Lung (tissue), 12 donors: ENCODE measurements around the gene SPATA12. TPM values are rescaled to one million over a fixed set of nuclear protein-coding genes. Genes with fewer than 3 reads are reported as not detected.
A peak's percentile ranks its signal among the peaks of the same experiment; 100 is the strongest.

Experiments used
- ATAC-seq: fragments of 200-7000 bp; cut with Tn5 transposase; one replicate; pipeline ENCODE4 v1.9.1; 2020; ENCODE audit warnings: moderate number of reproducible peaks; ENCODE audit not compliant: insufficient read depth, low FRiP score
- DNase-seq, 3 donors: peaks; one replicate each; pipeline ENCODE4 v3.0.0-alpha.2; 2013 to 2017
- H3K27ac ChIP-seq, 2 donors: one replicate each; pipeline ENCODE4 v1.5.1; 2013; ENCODE audit warnings: mild to moderate bottlenecking in 2 of 2, moderate library complexity in 2 of 2, control low read depth in 1 of 2, inconsistent platforms in 1 of 2, low read depth in 1 of 2, low read length in 1 of 2
- H3K27me3 ChIP-seq, 3 donors: one replicate each; pipeline ENCODE4 v1.5.1; 2013; ENCODE audit warnings: low read length in 2 of 3; ENCODE audit not compliant: control insufficient read depth in 3 of 3, insufficient read depth in 3 of 3
- H3K36me3 ChIP-seq, 4 donors: one replicate each; pipeline ENCODE4 v1.5.1; 2013; ENCODE audit warnings: low read length in 4 of 4, mild to moderate bottlenecking in 1 of 4, moderate library complexity in 1 of 4; ENCODE audit not compliant: control insufficient read depth in 4 of 4, insufficient read depth in 4 of 4
- H3K4me1 ChIP-seq, 5 donors: one replicate each; pipeline ENCODE4 v1.5.1; 2013; ENCODE audit warnings: low read length in 5 of 5, mild to moderate bottlenecking in 2 of 5, moderate library complexity in 1 of 5; ENCODE audit not compliant: control insufficient read depth in 5 of 5, insufficient read depth in 5 of 5
- H3K4me3 ChIP-seq: one replicate; pipeline ENCODE4 v1.5.1; 2013; ENCODE audit warnings: mild to moderate bottlenecking, control low read depth, moderate library complexity
- H3K9ac ChIP-seq, 2 donors: one replicate each; pipeline ENCODE4 v1.5.1; 2013; ENCODE audit warnings: low read length in 2 of 2, control low read depth in 1 of 2; ENCODE audit not compliant: insufficient read depth in 1 of 2
- H3K9me3 ChIP-seq, 4 donors: one replicate each; pipeline ENCODE4 v1.5.1; 2013; ENCODE audit warnings: low read length in 3 of 4, mild to moderate bottlenecking in 1 of 4, moderate library complexity in 1 of 4; ENCODE audit not compliant: control insufficient read depth in 4 of 4, insufficient read depth in 3 of 4
- CTCF ChIP-seq: IDR thresholded peaks from 2 replicates; pipeline ENCODE4 v1.5.1; 2012; ENCODE audit warnings: mild to moderate bottlenecking; ENCODE audit errors: control extremely low read depth, extremely low read depth
- WGBS, 2 donors: extraction: QIAGEN DNeasy Blood & Tissue Kit; methylation state at CpG; one replicate each; pipeline ENCODE4 v1.1.7; 2013; 5-methylcytosine and 5-hydroxymethylcytosine counted together
- polyA plus RNA-seq, 2 donors: library from polyadenylated mRNA; stranded (reverse); fragments of 200-250 nt; gene quantifications; one replicate each; pipeline ENCODE4 v1.2.1, GENCODE V29; 2013
- total RNA-seq, 2 donors: library from RNA; depleted of rRNA in 1 of 2; stranded (reverse); fragments of >200 nt in 1 of 2; gene quantifications; one replicate each; pipeline ENCODE4 v1.2.1, GENCODE V29; 2014 to 2021
- donor health status: control.
- donor health status: control.
- donor health status: Bipolar disorder and iron deficiency.
- donor health status: healthy.
- donor health status: DM: yes; HTN: yes; CAD: no.

The SPATA12 gene
- total and polyA plus RNA-seq, 4 donors = 0.08 to 0.15 (median 0.08) TPM; not detected in 1

- Histone ChIP-seq H3K9ac (no peak overlapping the region), H3K36me3 (no peaks in the 10 kb centered on the region), H3K27ac (no peak overlapping the region), H3K4me3 (no peak overlapping the region), H3K9me3 (no peaks in the 10 kb centered on the region), H3K4me1 (peaks cover 0 to 12% (median 8%) of the 10 kb centered on the region in 5 donors), H3K27me3 (no peaks in the 10 kb centered on the region)
- DNase-seq (no peak), ATAC-seq (no peak)
- WGBS, 2 donors = 87 to 89% methylated on average over 7 of the region's 7 CpGs
- no peak for TF ChIP-seq CTCF
Observed at GRCh38 chr3:57015350-57015729, 45.1 kb upstream of the SPATA12 start.

GRCh38 chr3:57015912-57016311 lies 44.6 kb upstream of the SPATA12 start:
- Histone ChIP-seq H3K9ac (no peak overlapping the region), H3K27ac (no peak overlapping the region), H3K4me3 (no peak overlapping the region), H3K4me1 (peaks cover 0 to 12% (median 8%) of the 10 kb centered on the region in 5 donors), H3K36me3 (no peaks in the 10 kb centered on the region), H3K9me3 (no peaks in the 10 kb centered on the region), H3K27me3 (no peaks in the 10 kb centered on the region)
- DNase-seq = no peak
- 95 to 96% methylated on average over 6 of the region's 6 CpGs for WGBS, 2 donors
- TF ChIP-seq CTCF = no peak
- ATAC-seq = no peak

- Histone ChIP-seq H3K4me3 (no peak overlapping the region), H3K27me3 (no peaks in the 10 kb centered on the region), H3K4me1 (peaks cover 0 to 12% (median 8%) of the 10 kb centered on the region in 5 donors), H3K9me3 (no peaks in the 10 kb centered on the region), H3K36me3 (no peaks in the 10 kb centered on the region), H3K9ac (no peak overlapping the region), H3K27ac (no peak overlapping the region)
- WGBS, 2 donors = 57 to 59% methylated on average over 8 of the region's 8 CpGs
- DNase-seq (peak in 1 of 3 donors; percentile 43), ATAC-seq (no peak)
- TF ChIP-seq CTCF = no peak
Observed at GRCh38 chr3:57017459-57017845, 43.0 kb upstream of the SPATA12 start.

GRCh38 chr3:57018246-57018645 lies 42.2 kb upstream of the SPATA12 start:
- Histone ChIP-seq H3K9me3 (no peaks in the 10 kb centered on the region), H3K9ac (no peak overlapping the region), H3K36me3 (no peaks in the 10 kb centered on the region), H3K27me3 (no peaks in the 10 kb centered on the region), H3K4me1 (peaks cover 0 to 12% (median 8%) of the 10 kb centered on the region in 5 donors), H3K4me3 (no peak overlapping the region), H3K27ac (no peak overlapping the region)
- DNase-seq (no peak), ATAC-seq (no peak)
- TF ChIP-seq CTCF = no peak
